Nasal cavity respiratory epithelium epithelial cell of viscerocranial mucosa (primary cell): ENCODE data around the gene CYP2A7. TPM values are rescaled to one million over a fixed set of nuclear protein-coding genes. Genes with fewer than 3 reads are reported as not detected.

Experiments used
- total RNA-seq: library from RNA; depleted of rRNA; stranded (reverse); fragments of >200 nt; gene quantifications from 2 replicates; pipeline ENCODE4 v1.2.3, GENCODE V29; 2014

CYP2A7 gene, protein sequence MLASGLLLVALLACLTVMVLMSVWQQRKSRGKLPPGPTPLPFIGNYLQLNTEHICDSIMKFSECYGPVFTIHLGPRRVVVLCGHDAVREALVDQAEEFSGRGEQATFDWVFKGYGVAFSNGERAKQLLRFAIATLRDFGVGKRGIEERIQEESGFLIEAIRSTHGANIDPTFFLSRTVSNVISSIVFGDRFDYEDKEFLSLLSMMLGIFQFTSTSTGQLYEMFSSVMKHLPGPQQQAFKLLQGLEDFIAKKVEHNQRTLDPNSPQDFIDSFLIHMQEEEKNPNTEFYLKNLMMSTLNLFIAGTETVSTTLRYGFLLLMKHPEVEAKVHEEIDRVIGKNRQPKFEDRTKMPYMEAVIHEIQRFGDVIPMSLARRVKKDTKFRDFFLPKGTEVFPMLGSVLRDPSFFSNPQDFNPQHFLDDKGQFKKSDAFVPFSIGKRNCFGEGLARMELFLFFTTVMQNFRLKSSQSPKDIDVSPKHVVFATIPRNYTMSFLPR
- not detected in 2 replicates for total RNA-seq

DNA sequence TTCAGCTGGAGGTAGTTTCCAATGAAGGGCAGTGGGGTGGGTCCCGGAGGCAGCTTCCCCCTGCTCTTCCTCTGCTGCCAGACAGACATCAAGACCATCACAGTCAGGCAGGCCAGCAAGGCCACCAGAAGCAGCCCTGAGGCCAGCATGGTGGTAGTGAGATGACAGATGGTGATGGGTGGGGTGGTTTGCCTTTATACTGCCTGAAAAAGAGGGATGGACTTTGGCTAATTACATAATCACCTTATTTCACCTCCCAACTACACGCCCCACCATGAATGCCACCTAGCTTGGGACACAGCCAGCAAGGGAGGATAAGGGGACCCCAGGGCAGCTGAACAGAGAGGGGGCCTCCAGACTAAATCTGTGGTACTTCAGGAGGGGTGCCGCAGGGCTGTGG is at the start of gene CYP2A7:
Gene CYP2A7, minus strand, starts transcription at position 170 of the 400 bp plus-strand sequence. Its CDS starts 21 bp downstream, at position 149.

DNA sequence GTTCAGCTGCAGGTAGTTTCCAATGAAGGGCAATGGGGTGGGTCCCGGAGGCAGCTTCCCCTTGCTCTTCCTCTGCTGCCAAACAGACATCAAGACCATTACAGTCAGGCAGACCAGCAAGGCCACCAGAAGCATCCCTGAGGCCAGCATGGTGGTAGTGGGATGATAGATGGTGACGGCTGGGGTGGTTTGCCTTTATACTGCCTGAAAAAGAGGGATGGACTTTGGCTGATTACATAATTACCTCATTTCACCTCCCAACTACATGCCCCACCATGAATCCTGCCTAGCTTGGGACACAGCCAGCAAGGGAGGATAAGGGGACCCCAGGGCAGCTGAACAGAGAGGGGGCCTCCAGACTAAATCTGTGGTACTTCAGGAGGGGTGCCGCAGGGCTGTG is 31.8 kb downstream of the CYP2A7 start, which contains the start of gene CYP2A6:
Gene CYP2A6, minus strand, starts transcription at position 171 of the 400 bp plus-strand sequence. Its CDS starts 21 bp downstream, at position 150.

Other genes starting within 250 kb of the CYP2A7 start
- 6.8 and 24.3 TPM in 2 replicates for gene NUMBL, start 191.6 kb downstream of the CYP2A7 start, total RNA-seq
- gene COQ8B, start 165.3 kb downstream of the CYP2A7 start, total RNA-seq = 18.1 and 31.0 TPM in 2 replicates
- gene ITPKC, start 165.1 kb downstream of the CYP2A7 start, total RNA-seq = 33.2 and 75.7 TPM in 2 replicates
- gene ACTMAP, start 131.8 kb downstream of the CYP2A7 start, total RNA-seq = 0.68 and 1.4 TPM in 2 replicates
- 20.1 and 30.1 TPM in 2 replicates for gene SNRPA, start 131.0 kb downstream of the CYP2A7 start, total RNA-seq
- 0.34 and 0.71 TPM in 2 replicates for gene MIA, start 106.7 kb downstream of the CYP2A7 start, total RNA-seq
- gene RAB4B, start 104.0 kb downstream of the CYP2A7 start, total RNA-seq = 4.2 and 7.9 TPM in 2 replicates
- gene EGLN2, start 83.0 kb downstream of the CYP2A7 start, total RNA-seq = 65.6 and 74.6 TPM in 2 replicates
- gene CYP2A6, start 31.8 kb downstream of the CYP2A7 start, total RNA-seq = not detected in 2 replicates
- not detected in 2 replicates for gene CYP2B6, start 109.1 kb upstream of the CYP2A7 start, total RNA-seq
- not detected in 2 replicates for gene CYP2A13, start 206.2 kb upstream of the CYP2A7 start, total RNA-seq
- not detected in 2 replicates for gene CYP2F1, start 232.2 kb upstream of the CYP2A7 start, total RNA-seq